ENCODE data around the gene PSMD9. TPM values are rescaled to one million over a fixed set of nuclear protein-coding genes. Genes with fewer than 3 reads are reported as not detected.
"Not testable (repeated sequence)": the region's sequence is repeated elsewhere in the genome, so short reads cannot be mapped to it uniquely, and the experiment has no call there.

The PSMD9 gene
- total RNA-seq, 1 experiment from 2014 or later: 241 TPM

DNA sequence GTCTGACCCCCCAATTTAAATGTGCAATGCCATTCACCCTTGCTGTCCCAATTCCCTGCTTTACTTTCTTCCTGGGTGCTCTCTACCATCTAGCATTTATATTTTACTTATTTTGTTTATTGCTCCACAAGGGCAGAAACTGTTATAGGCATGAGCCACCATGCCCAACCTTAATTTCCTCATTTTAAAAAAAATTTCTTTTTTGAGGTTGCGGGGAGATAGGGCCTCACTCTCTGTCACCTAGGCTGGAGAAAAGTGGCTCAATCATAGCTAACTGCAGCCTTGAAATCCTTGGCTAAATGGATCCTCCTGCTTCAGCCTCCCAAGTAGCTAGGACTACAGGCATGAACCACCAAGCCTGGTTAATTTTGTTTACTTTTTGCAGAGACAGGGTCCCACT is 42.9 kb upstream of the PSMD9 start:
- Histone ChIP-seq H3K4me1 (ENCODE audit: insufficient read depth, low read length) (no peaks in the 10 kb centered on the region), H3K27me3 (ENCODE audit: low read length) (no peaks in the 10 kb centered on the region), H3K9me2 (replicated peaks; ENCODE audit: low read length) (no peaks in the 10 kb centered on the region), H3K4me2 (ENCODE audit: low read length) (no peak overlapping the region), H3K4me3 (ENCODE audit: low read length) (no peak overlapping the region), H3K9ac (ENCODE audit: low read length) (no peak overlapping the region), H3K27ac (ENCODE audit: low read length) (no peak overlapping the region), H3F3A (ENCODE audit: low read length, unreplicated experiment) (no peaks in the 10 kb centered on the region), H3K36me3 (ENCODE audit: low read depth, low read length) (no peaks in the 10 kb centered on the region), H3K79me2 (ENCODE audit: low read length) (no peaks in the 10 kb centered on the region), H2AFZ (ENCODE audit: low read length) (no peak overlapping the region), H4K20me1 (ENCODE audit: low read length) (no peaks in the 10 kb centered on the region), H3K9me3 (ENCODE audit: low read length) (no peaks in the 10 kb centered on the region)
- POLR2A ChIA-PET (ENCODE audit: unreplicated experiment): no interaction called here
- CTCF ChIA-PET: no interaction called here
- TF ChIP-seq CTCF (conservative IDR thresholded peaks at IDR 0.05; ENCODE audit: low read depth, low read length) (no peak), EZH2 (IDR thresholded peaks at IDR 0.05; ENCODE audit: low read length, unreplicated experiment) (no peak), EZH2phosphoT487 (IDR thresholded peaks at IDR 0.05; ENCODE audit: borderline replicate concordance, low read length) (no peak)
- DNase-seq (no peak), ATAC-seq (no peak)
- no TSS peak for BruUV-seq (replicated peaks)
- intact Hi-C loops (cut with micrococcal nuclease): no loop called here

- H3K79me2 ChIP-seq (ENCODE audit: low read length): no peaks in the 10 kb centered on the region
- POLR2A ChIA-PET (ENCODE audit: unreplicated experiment): no interaction called here
- H3K4me1 ChIP-seq (ENCODE audit: insufficient read depth, low read length): no peaks in the 10 kb centered on the region
- H3F3A ChIP-seq (ENCODE audit: low read length, unreplicated experiment): no peaks in the 10 kb centered on the region
- DNase-seq (no peak), ATAC-seq (no peak)
- H3K9ac ChIP-seq (ENCODE audit: low read length): no peak overlapping the region
- no peak overlapping the region for H3K4me2 ChIP-seq (ENCODE audit: low read length)
- no TSS peak for BruUV-seq (replicated peaks)
- intact Hi-C loops (cut with micrococcal nuclease): no loop called here
- no peaks in the 10 kb centered on the region for H3K36me3 ChIP-seq (ENCODE audit: low read depth, low read length)
- no peaks in the 10 kb centered on the region for H3K9me2 ChIP-seq (replicated peaks; ENCODE audit: low read length)
- no peaks in the 10 kb centered on the region for H3K9me3 ChIP-seq (ENCODE audit: low read length)
- CTCF ChIA-PET: no interaction called here
- TF ChIP-seq CTCF (conservative IDR thresholded peaks at IDR 0.05; ENCODE audit: low read depth, low read length): no peak
- TF ChIP-seq EZH2phosphoT487 (IDR thresholded peaks at IDR 0.05; ENCODE audit: borderline replicate concordance, low read length): no peak
- no peak for TF ChIP-seq EZH2 (IDR thresholded peaks at IDR 0.05; ENCODE audit: low read length, unreplicated experiment)
- no peak overlapping the region for H2AFZ ChIP-seq (ENCODE audit: low read length)
- H3K27ac ChIP-seq (ENCODE audit: low read length): no peak overlapping the region
- H3K4me3 ChIP-seq (ENCODE audit: low read length): no peak overlapping the region
- no peaks in the 10 kb centered on the region for H4K20me1 ChIP-seq (ENCODE audit: low read length)
- no peaks in the 10 kb centered on the region for H3K27me3 ChIP-seq (ENCODE audit: low read length)
Measured at GRCh38 chr12:121849211-121849610, 39.4 kb upstream of the PSMD9 start.

- H3F3A ChIP-seq (ENCODE audit: low read length, unreplicated experiment): no peaks in the 10 kb centered on the region
- H3K27ac ChIP-seq (ENCODE audit: low read length): no peak overlapping the region
- intact Hi-C loops (cut with micrococcal nuclease): no loop called here
- no peaks in the 10 kb centered on the region for H3K27me3 ChIP-seq (ENCODE audit: low read length)
- no peak overlapping the region for H3K4me2 ChIP-seq (ENCODE audit: low read length)
- no peaks in the 10 kb centered on the region for H3K4me1 ChIP-seq (ENCODE audit: insufficient read depth, low read length)
- no TSS peak for BruUV-seq (replicated peaks)
- no peaks in the 10 kb centered on the region for H3K79me2 ChIP-seq (ENCODE audit: low read length)
- no peaks in the 10 kb centered on the region for H4K20me1 ChIP-seq (ENCODE audit: low read length)
- H2AFZ ChIP-seq (ENCODE audit: low read length): no peak overlapping the region
- H3K4me3 ChIP-seq (ENCODE audit: low read length): no peak overlapping the region
- DNase-seq (no peak), ATAC-seq (no peak)
- TF ChIP-seq EZH2 (IDR thresholded peaks at IDR 0.05; ENCODE audit: low read length, unreplicated experiment) (no peak), CTCF (conservative IDR thresholded peaks at IDR 0.05; ENCODE audit: low read depth, low read length) (0 out of 2 replicates have a peak, but pooled peaks have one; percentile 10)
- H3K9me3 ChIP-seq (ENCODE audit: low read length): no peaks in the 10 kb centered on the region
- CTCF ChIA-PET: interaction anchor here (0.7 kb wide), 1 partner anchor 8 kb away, joined by 11 read pairs; no protein-coding TSS in a partner anchor
- POLR2A ChIA-PET (ENCODE audit: unreplicated experiment): no interaction called here
- H3K9ac ChIP-seq (ENCODE audit: low read length): no peak overlapping the region
- H3K36me3 ChIP-seq (ENCODE audit: low read depth, low read length): no peaks in the 10 kb centered on the region
- no peaks in the 10 kb centered on the region for H3K9me2 ChIP-seq (replicated peaks; ENCODE audit: low read length)
Measured at GRCh38 chr12:121849665-121850064, 38.9 kb upstream of the PSMD9 start.

DNA sequence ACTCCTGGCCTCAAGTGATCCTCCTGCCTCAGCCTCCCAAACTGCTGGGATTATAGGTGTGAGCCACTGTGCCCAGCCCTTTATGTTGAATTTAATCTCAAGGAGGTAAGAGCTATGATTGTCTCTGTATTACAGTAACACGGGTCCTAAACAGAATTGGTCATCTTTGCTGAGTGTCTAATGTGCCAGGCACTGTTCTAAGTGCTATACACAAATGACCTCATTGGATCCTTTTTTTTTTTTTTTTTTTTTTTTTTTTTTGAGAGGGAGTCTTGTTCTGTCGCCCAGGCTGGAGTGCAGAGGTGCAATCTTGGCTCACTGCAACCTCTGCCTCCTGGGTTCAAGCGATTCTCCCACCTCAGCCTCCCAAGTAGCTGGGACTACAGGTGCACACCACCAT is 36.2 kb upstream of the PSMD9 start:
- H3K9me3 ChIP-seq (ENCODE audit: low read length); H3K36me3 ChIP-seq (ENCODE audit: low read depth, low read length); H3K27me3 ChIP-seq (ENCODE audit: low read length); H3K27ac ChIP-seq (ENCODE audit: low read length); H4K20me1 ChIP-seq (ENCODE audit: low read length); H2AFZ ChIP-seq (ENCODE audit: low read length); BruUV-seq (replicated peaks); H3K79me2 ChIP-seq (ENCODE audit: low read length); H3F3A ChIP-seq (ENCODE audit: low read length, unreplicated experiment); ATAC-seq; H3K4me1 ChIP-seq (ENCODE audit: insufficient read depth, low read length); H3K9ac ChIP-seq (ENCODE audit: low read length); DNase-seq; intact Hi-C loops (cut with micrococcal nuclease); H3K4me2 ChIP-seq (ENCODE audit: low read length); H3K4me3 ChIP-seq (ENCODE audit: low read length); CTCF ChIA-PET; POLR2A ChIA-PET (ENCODE audit: unreplicated experiment); H3K9me2 ChIP-seq (replicated peaks; ENCODE audit: low read length): not testable (repeated sequence)
